ENCODE data around the gene LRCH3.

DNA sequence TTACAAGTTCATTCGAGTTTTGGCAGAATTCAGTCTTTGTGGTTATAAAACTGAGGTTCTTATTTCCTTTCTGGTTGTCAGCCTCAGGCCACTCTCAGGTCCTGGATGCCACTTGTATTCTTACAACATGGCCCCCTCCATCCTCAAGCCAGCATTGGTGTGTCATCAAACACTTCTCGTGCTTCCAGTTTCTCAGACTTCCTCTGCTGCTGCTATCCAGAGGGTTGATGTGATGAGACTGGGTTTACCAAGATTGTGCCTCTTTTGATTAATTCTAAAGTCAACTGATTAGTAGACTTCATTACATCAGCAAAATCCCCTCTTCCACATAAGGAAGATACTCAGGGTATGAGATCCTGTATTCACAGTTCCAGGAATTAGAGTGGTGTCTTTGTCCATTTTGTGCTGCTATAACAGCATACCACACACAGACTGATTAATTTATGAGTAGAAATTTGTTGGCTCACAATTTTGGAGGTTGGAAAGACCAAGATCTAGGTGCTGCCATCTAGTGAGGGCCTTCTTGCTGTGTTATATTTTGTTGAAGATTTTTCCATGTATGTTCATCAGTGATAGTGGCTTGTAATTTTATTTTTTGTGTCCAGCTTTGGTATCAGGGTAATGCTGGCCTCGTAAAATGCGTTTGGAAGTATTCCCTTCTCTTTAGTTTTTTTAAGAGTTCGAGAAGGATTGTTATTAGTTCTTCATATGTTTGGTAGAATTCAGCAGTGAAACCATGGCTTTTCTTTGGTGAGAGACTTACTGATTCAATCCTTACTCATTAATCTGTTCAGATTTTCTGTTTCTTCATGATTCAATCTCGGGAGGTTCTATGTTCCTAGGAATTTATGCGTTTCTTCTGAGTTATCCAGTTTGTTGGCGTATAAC lies 11.1 kb downstream of the LRCH3 start:
- TF ChIP-seq ZBTB7A (IDR thresholded peaks at IDR 0.05; ENCODE audit: low read depth): no peak
- TF ChIP-seq, protein P1, sequence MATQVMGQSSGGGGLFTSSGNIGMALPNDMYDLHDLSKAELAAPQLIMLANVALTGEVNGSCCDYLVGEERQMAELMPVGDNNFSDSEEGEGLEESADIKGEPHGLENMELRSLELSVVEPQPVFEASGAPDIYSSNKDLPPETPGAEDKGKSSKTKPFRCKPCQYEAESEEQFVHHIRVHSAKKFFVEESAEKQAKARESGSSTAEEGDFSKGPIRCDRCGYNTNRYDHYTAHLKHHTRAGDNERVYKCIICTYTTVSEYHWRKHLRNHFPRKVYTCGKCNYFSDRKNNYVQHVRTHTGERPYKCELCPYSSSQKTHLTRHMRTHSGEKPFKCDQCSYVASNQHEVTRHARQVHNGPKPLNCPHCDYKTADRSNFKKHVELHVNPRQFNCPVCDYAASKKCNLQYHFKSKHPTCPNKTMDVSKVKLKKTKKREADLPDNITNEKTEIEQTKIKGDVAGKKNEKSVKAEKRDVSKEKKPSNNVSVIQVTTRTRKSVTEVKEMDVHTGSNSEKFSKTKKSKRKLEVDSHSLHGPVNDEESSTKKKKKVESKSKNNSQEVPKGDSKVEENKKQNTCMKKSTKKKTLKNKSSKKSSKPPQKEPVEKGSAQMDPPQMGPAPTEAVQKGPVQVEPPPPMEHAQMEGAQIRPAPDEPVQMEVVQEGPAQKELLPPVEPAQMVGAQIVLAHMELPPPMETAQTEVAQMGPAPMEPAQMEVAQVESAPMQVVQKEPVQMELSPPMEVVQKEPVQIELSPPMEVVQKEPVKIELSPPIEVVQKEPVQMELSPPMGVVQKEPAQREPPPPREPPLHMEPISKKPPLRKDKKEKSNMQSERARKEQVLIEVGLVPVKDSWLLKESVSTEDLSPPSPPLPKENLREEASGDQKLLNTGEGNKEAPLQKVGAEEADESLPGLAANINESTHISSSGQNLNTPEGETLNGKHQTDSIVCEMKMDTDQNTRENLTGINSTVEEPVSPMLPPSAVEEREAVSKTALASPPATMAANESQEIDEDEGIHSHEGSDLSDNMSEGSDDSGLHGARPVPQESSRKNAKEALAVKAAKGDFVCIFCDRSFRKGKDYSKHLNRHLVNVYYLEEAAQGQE (IDR thresholded peaks at IDR 0.05; ENCODE audit: low read depth): no peak
- TF ChIP-seq YY1 (IDR thresholded peaks at IDR 0.05; ENCODE audit: low read depth): no peak
- TF ChIP-seq EP300 (IDR thresholded peaks at IDR 0.05; ENCODE audit: borderline replicate concordance): no peak
